ENCODE measurements around the gene ADAM12. TPM values are rescaled to one million over a fixed set of nuclear protein-coding genes. Genes with fewer than 3 reads are reported as not detected.

The ADAM12 gene
- total and polyA plus RNA-seq, 2 experiments from 2014 or later: 0.13 to 0.87 TPM

DNA sequence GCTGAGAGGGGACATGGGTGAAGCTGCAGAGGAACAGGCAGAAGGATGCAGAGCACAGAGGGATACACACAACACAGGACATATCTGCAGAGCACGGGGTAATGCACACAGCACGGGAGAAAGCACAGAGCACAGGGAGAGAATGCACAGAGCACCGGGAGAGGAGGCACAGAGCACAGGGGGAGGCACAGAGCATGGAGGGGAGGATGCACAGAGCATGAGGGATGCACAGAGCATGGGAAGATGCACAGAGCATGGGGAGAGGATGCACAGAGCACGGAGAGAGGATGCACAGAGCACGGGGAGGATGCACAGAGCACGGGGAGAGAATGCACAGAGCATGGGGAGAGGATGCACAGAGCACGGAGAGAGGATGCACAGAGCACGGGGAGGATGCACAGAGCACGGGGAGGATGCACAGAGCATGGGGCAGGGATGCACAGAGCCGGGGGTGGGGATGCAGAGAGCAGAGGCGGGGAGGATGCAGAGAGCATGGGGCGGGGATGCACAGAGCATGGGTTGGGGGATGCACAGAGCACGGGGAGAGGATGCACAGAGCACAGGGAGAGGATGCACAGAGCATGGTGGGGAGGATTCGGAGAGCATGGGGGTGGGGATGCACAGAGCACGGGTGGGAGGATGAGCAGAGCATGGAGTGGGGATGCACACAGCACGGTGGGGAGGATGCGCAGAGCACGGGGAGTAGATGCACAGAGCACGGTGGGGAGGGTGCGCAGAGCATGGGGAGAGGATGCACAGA lies 230.0 kb downstream of the ADAM12 start:
- Mint-ChIP-seq H3K9me3 (no peaks in the 10 kb centered on the region; the same call in 1 of the 3 replicates), H3K27me3 (ENCODE audit: insufficient read depth, low read depth, poor library complexity) (peaks cover 22% of the 10 kb centered on the region), H3K36me3 (ENCODE audit: low read depth) (peaks cover 6% of the 10 kb centered on the region; the same call in 2 of the 3 replicates), H3K27ac (no peak overlapping the region), H3K4me3 (no peak overlapping the region), H3K4me1 (peaks cover 58% of the 10 kb centered on the region)
- Histone ChIP-seq H2AFZ (no peak overlapping the region), H3K4me1 (ENCODE audit: insufficient read depth) (peaks cover 39% of the 10 kb centered on the region), H3K4me2 (no peak overlapping the region), H3K4me3 (no peak overlapping the region), H3K36me3 (ENCODE audit: insufficient read depth) (no peaks in the 10 kb centered on the region), H3K9me2 (ENCODE audit: insufficient read depth) (no peaks in the 10 kb centered on the region), H3K27me3 (ENCODE audit: insufficient read depth) (no peaks in the 10 kb centered on the region), H3K27ac (ENCODE audit: low read depth) (no peak overlapping the region), H3F3A (replicated peaks; ENCODE audit: low read depth) (0 out of 2 replicates have a peak, but pooled peaks cover 2% of the 10 kb centered on the region), H4K20me1 (replicated peaks; ENCODE audit: insufficient read depth) (no peaks in the 10 kb centered on the region), H3K79me2 (replicated peaks; ENCODE audit: insufficient read depth) (no peaks in the 10 kb centered on the region)
- DNase-seq (ENCODE audit: low spot score) (no peak), ATAC-seq (no peak)
- no peak for TF ChIP-seq ZNF331 (CRISPR knock-in tag; IDR thresholded peaks at IDR 0.05; ENCODE audit: low read depth)
- TF ChIP-seq, protein P1, sequence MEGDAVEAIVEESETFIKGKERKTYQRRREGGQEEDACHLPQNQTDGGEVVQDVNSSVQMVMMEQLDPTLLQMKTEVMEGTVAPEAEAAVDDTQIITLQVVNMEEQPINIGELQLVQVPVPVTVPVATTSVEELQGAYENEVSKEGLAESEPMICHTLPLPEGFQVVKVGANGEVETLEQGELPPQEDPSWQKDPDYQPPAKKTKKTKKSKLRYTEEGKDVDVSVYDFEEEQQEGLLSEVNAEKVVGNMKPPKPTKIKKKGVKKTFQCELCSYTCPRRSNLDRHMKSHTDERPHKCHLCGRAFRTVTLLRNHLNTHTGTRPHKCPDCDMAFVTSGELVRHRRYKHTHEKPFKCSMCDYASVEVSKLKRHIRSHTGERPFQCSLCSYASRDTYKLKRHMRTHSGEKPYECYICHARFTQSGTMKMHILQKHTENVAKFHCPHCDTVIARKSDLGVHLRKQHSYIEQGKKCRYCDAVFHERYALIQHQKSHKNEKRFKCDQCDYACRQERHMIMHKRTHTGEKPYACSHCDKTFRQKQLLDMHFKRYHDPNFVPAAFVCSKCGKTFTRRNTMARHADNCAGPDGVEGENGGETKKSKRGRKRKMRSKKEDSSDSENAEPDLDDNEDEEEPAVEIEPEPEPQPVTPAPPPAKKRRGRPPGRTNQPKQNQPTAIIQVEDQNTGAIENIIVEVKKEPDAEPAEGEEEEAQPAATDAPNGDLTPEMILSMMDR (conservative IDR thresholded peaks at IDR 0.05; ENCODE audit: low read depth in 2 of 2): no peak
- TF ChIP-seq, protein P2, sequence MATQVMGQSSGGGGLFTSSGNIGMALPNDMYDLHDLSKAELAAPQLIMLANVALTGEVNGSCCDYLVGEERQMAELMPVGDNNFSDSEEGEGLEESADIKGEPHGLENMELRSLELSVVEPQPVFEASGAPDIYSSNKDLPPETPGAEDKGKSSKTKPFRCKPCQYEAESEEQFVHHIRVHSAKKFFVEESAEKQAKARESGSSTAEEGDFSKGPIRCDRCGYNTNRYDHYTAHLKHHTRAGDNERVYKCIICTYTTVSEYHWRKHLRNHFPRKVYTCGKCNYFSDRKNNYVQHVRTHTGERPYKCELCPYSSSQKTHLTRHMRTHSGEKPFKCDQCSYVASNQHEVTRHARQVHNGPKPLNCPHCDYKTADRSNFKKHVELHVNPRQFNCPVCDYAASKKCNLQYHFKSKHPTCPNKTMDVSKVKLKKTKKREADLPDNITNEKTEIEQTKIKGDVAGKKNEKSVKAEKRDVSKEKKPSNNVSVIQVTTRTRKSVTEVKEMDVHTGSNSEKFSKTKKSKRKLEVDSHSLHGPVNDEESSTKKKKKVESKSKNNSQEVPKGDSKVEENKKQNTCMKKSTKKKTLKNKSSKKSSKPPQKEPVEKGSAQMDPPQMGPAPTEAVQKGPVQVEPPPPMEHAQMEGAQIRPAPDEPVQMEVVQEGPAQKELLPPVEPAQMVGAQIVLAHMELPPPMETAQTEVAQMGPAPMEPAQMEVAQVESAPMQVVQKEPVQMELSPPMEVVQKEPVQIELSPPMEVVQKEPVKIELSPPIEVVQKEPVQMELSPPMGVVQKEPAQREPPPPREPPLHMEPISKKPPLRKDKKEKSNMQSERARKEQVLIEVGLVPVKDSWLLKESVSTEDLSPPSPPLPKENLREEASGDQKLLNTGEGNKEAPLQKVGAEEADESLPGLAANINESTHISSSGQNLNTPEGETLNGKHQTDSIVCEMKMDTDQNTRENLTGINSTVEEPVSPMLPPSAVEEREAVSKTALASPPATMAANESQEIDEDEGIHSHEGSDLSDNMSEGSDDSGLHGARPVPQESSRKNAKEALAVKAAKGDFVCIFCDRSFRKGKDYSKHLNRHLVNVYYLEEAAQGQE (IDR thresholded peaks at IDR 0.05; ENCODE audit: unreplicated experiment): no peak
- TF ChIP-seq EZH2phosphoT487 (IDR thresholded peaks at IDR 0.05; ENCODE audit: unreplicated experiment): no peak
- TF ChIP-seq STAT1 (IDR thresholded peaks at IDR 0.05; ENCODE audit: unreplicated experiment): no peak
- TF ChIP-seq NANOG (IDR thresholded peaks at IDR 0.05; ENCODE audit: borderline replicate concordance): no peak
- no peak for TF ChIP-seq POLR2AphosphoS5 (IDR thresholded peaks at IDR 0.05; ENCODE audit: low read depth)
- TF ChIP-seq CREB1 (CRISPR knock-in tag; IDR thresholded peaks at IDR 0.05; ENCODE audit: low read depth): no peak
- TF ChIP-seq JUNB (IDR thresholded peaks at IDR 0.05; ENCODE audit: unreplicated experiment): no peak
- TF ChIP-seq, protein P3, sequence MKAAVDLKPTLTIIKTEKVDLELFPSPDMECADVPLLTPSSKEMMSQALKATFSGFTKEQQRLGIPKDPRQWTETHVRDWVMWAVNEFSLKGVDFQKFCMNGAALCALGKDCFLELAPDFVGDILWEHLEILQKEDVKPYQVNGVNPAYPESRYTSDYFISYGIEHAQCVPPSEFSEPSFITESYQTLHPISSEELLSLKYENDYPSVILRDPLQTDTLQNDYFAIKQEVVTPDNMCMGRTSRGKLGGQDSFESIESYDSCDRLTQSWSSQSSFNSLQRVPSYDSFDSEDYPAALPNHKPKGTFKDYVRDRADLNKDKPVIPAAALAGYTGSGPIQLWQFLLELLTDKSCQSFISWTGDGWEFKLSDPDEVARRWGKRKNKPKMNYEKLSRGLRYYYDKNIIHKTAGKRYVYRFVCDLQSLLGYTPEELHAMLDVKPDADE (IDR thresholded peaks at IDR 0.05): no peak
- no peak for TF ChIP-seq ZNF462 (CRISPR knock-in tag; IDR thresholded peaks at IDR 0.05)
- TF ChIP-seq ZNF114 (CRISPR knock-in tag; IDR thresholded peaks at IDR 0.05): no peak
- no peak for TF ChIP-seq EZH2 (IDR thresholded peaks at IDR 0.05; ENCODE audit: low read depth, unreplicated experiment)
